ENCODE results near the gene CYGB. TPM values are rescaled to one million over a fixed set of nuclear protein-coding genes. Genes with fewer than 3 reads are reported as not detected.
"Not testable (repeated sequence)": the region's sequence is repeated elsewhere in the genome, so short reads cannot be mapped to it uniquely, and the experiment has no call there.

The CYGB gene
- total RNA-seq, 2 experiments from 2014 or later, result not detected

- not testable (repeated sequence) for H3K27ac Mint-ChIP-seq; ATAC-seq; H3K27me3 Mint-ChIP-seq; H3K4me3 Mint-ChIP-seq; H3K9me3 Mint-ChIP-seq (ENCODE audit: low read depth); DNase-seq
- Mint-ChIP-seq H3K4me1 (peaks cover 39% of the 10 kb centered on the region), H3K36me3 (peaks cover 41% of the 10 kb centered on the region)
- CTCF ChIA-PET, result interaction anchor here (2.6 kb wide), 1 partner anchor 58 kb away, joined by 13 read pairs; no protein-coding TSS in a partner anchor
Measured at GRCh38 chr17:76564991-76565727, 27.6 kb upstream of the CYGB start.

GRCh38 chr17:76563359-76563758 lies 25.9 kb upstream of the CYGB start:
- DNase-seq; H3K9me3 Mint-ChIP-seq (ENCODE audit: low read depth); H3K27me3 Mint-ChIP-seq: not testable (repeated sequence)
- Mint-ChIP-seq H3K4me3 (peak overlapping the region; percentile 33), H3K4me1 (peaks cover 55% of the 10 kb centered on the region), H3K36me3 (peaks cover 51% of the 10 kb centered on the region), H3K27ac (peak overlapping the region; percentile 69)
- CTCF ChIA-PET, result interaction anchor here (1.3 kb wide), 2 partner anchors 12 to 164 kb away, joined by 3 to 4 read pairs; no protein-coding TSS in a partner anchor
- ATAC-seq, result peak; percentile 24

GRCh38 chr17:76562734-76563148 lies 25.2 kb upstream of the CYGB start:
- ATAC-seq (peak; percentile 16), DNase-seq (peak; percentile 53)
- no peak overlapping the region for H3K4me3 Mint-ChIP-seq
- CTCF ChIA-PET, result interaction anchor here (1.0 to 1.3 kb wide), 3 partner anchors 11 to 165 kb away, joined by 3 to 5 read pairs (median 4); no protein-coding TSS in a partner anchor
- H3K36me3 Mint-ChIP-seq, result peaks cover 51% of the 10 kb centered on the region
- H3K27me3 Mint-ChIP-seq, result no peaks in the 10 kb centered on the region
- peak overlapping the region; percentile 69 for H3K27ac Mint-ChIP-seq
- no peaks in the 10 kb centered on the region for H3K9me3 Mint-ChIP-seq (ENCODE audit: low read depth)
- peaks cover 58% of the 10 kb centered on the region for H3K4me1 Mint-ChIP-seq

- Mint-ChIP-seq H3K9me3 (ENCODE audit: low read depth) (no peaks in the 10 kb centered on the region), H3K4me1 (peaks cover 61% of the 10 kb centered on the region), H3K27ac (peak overlapping the region; percentile 88), H3K36me3 (peaks cover 51% of the 10 kb centered on the region), H3K27me3 (no peaks in the 10 kb centered on the region), H3K4me3 (peak overlapping the region; percentile 98)
- CTCF ChIA-PET, result interaction anchor here (1.0 to 1.4 kb wide), 2 partner anchors 18 to 62 kb away, joined by 4 to 5 read pairs; no protein-coding TSS in a partner anchor
- ATAC-seq, result no peak
- DNase-seq, result no peak
Measured at GRCh38 chr17:76561799-76562268, 24.3 kb upstream of the CYGB start.

GRCh38 chr17:76561332-76561731 lies 23.8 kb upstream of the CYGB start:
- H3K9me3 Mint-ChIP-seq (ENCODE audit: low read depth), result no peaks in the 10 kb centered on the region
- peak overlapping the region; percentile 98 for H3K4me3 Mint-ChIP-seq
- peak; percentile 58 for DNase-seq
- no peak for ATAC-seq
- no peaks in the 10 kb centered on the region for H3K27me3 Mint-ChIP-seq
- CTCF ChIA-PET, result interaction anchor here (0.6 to 2.0 kb wide), 4 partner anchors 19 to 181 kb away, joined by 3 to 19 read pairs (median 7); partner anchors contain the start of gene ST6GALNAC2
- H3K27ac Mint-ChIP-seq, result peak overlapping the region; percentile 88
- peaks cover 51% of the 10 kb centered on the region for H3K36me3 Mint-ChIP-seq
- peaks cover 66% of the 10 kb centered on the region for H3K4me1 Mint-ChIP-seq

GRCh38 chr17:76560877-76561221 lies 23.3 kb upstream of the CYGB start:
- no peak for ATAC-seq

GRCh38 chr17:76560036-76560876 lies 22.7 kb upstream of the CYGB start:
- CTCF ChIA-PET, result interaction anchor here (0.7 to 5.4 kb wide), 12 partner anchors 9 to 154 kb away, joined by 3 to 43 read pairs (median 9); partner anchors contain the start of gene ST6GALNAC2
- Mint-ChIP-seq H3K9me3 (ENCODE audit: low read depth) (no peaks in the 10 kb centered on the region), H3K4me1 (peaks cover 70% of the 10 kb centered on the region), H3K36me3 (peaks cover 43% of the 10 kb centered on the region), H3K27me3 (no peaks in the 10 kb centered on the region), H3K27ac (peak overlapping the region; percentile 88), H3K4me3 (peak overlapping the region; percentile 98)
- DNase-seq (no peak), ATAC-seq (no peak)

More at GRCh38 chr17:76560877-76561221, 23.3 kb upstream of the CYGB start:
- no peak for DNase-seq
- peaks cover 46% of the 10 kb centered on the region for H3K36me3 Mint-ChIP-seq
- CTCF ChIA-PET, result interaction anchor here (0.6 to 5.4 kb wide), 8 partner anchors 25 to 181 kb away, joined by 3 to 40 read pairs (median 9); partner anchors contain the start of gene ST6GALNAC2
- H3K4me3 Mint-ChIP-seq, result peak overlapping the region; percentile 98
- peak overlapping the region; percentile 88 for H3K27ac Mint-ChIP-seq
- H3K27me3 Mint-ChIP-seq, result no peaks in the 10 kb centered on the region
- H3K9me3 Mint-ChIP-seq (ENCODE audit: low read depth), result no peaks in the 10 kb centered on the region
- H3K4me1 Mint-ChIP-seq, result peaks cover 67% of the 10 kb centered on the region

- not testable (repeated sequence) for ATAC-seq; H3K9me3 Mint-ChIP-seq (ENCODE audit: low read depth); H3K27me3 Mint-ChIP-seq; DNase-seq
- peak overlapping the region; percentile 96 for H3K27ac Mint-ChIP-seq
- peaks cover 71% of the 10 kb centered on the region for H3K4me1 Mint-ChIP-seq
- peak overlapping the region; percentile 98 for H3K4me3 Mint-ChIP-seq
- peaks cover 37% of the 10 kb centered on the region for H3K36me3 Mint-ChIP-seq
- CTCF ChIA-PET, result interaction anchor here (0.8 to 5.4 kb wide), 11 partner anchors 13 to 155 kb away, joined by 3 to 46 read pairs (median 19); partner anchors contain the start of gene ST6GALNAC2
Measured at GRCh38 chr17:76559460-76559859, 22.0 kb upstream of the CYGB start.

- Mint-ChIP-seq H3K27ac (peak overlapping the region; percentile 96), H3K36me3 (peaks cover 34% of the 10 kb centered on the region), H3K4me3 (peak overlapping the region; percentile 98), H3K9me3 (ENCODE audit: low read depth) (no peaks in the 10 kb centered on the region), H3K27me3 (no peaks in the 10 kb centered on the region), H3K4me1 (peaks cover 69% of the 10 kb centered on the region)
- CTCF ChIA-PET, result interaction anchor here (0.6 to 5.4 kb wide), 26 partner anchors 8 to 177 kb away, joined by 3 to 61 read pairs (median 4); partner anchors contain the start of genes ST6GALNAC2 and UBE2O
- DNase-seq, result peak; percentile 51
- ATAC-seq, result no peak
Measured at GRCh38 chr17:76558198-76559095, 20.9 kb upstream of the CYGB start.

- CTCF ChIA-PET, result interaction anchor here (0.7 to 5.4 kb wide), 31 partner anchors 9 to 499 kb away, joined by 3 to 61 read pairs (median 5); partner anchors contain the start of genes ST6GALNAC2 and UBE2O
- ATAC-seq (peak; percentile 91), DNase-seq (peak; percentile 97)
- peak overlapping the region; percentile 96 for H3K27ac Mint-ChIP-seq
- H3K9me3 Mint-ChIP-seq (ENCODE audit: low read depth), result no peaks in the 10 kb centered on the region
- H3K36me3 Mint-ChIP-seq, result peaks cover 28% of the 10 kb centered on the region
- H3K4me1 Mint-ChIP-seq, result peaks cover 60% of the 10 kb centered on the region
- no peaks in the 10 kb centered on the region for H3K27me3 Mint-ChIP-seq
- peak overlapping the region; percentile 98 for H3K4me3 Mint-ChIP-seq
Measured at GRCh38 chr17:76557368-76558197, 20.1 kb upstream of the CYGB start.

- H3K9me3 Mint-ChIP-seq (ENCODE audit: low read depth), result no peaks in the 10 kb centered on the region
- peaks cover 55% of the 10 kb centered on the region for H3K4me1 Mint-ChIP-seq
- DNase-seq (no peak), ATAC-seq (peak; percentile 16)
- H3K27ac Mint-ChIP-seq, result peak overlapping the region; percentile 96
- CTCF ChIA-PET, result interaction anchor here (0.6 to 5.4 kb wide), 23 partner anchors 10 to 259 kb away, joined by 3 to 61 read pairs (median 6); partner anchors contain the start of gene ST6GALNAC2
- peak overlapping the region; percentile 98 for H3K4me3 Mint-ChIP-seq
- no peaks in the 10 kb centered on the region for H3K27me3 Mint-ChIP-seq
- peaks cover 24% of the 10 kb centered on the region for H3K36me3 Mint-ChIP-seq
Measured at GRCh38 chr17:76556765-76557367, 19.4 kb upstream of the CYGB start.

All from activated CD8-positive, alpha-beta memory T cell treated with anti-CD3 and anti-CD28 coated beads, Interleukin-2, amount 10 ng/mL, durations not matched to agents 7 days and 5 days (primary cell).